Mononuclear cell (primary cell): Measurements from ENCODE around the gene ZNF518B. TPM values are rescaled to one million over a fixed set of nuclear protein-coding genes. Genes with fewer than 3 reads are reported as not detected.

ENCODE experiments used
- H3K27me3 ChIP-seq: 2 replicates; pipeline ENCODE4 v1.6.0; 2011; ENCODE audit warnings: low read length, control low read depth; ENCODE audit not compliant: insufficient read depth
- H3K4me1 ChIP-seq: 2 replicates; pipeline ENCODE4 v1.5.1; 2011; ENCODE audit warnings: mild to moderate bottlenecking, low read length, control low read depth; ENCODE audit not compliant: insufficient read depth
- H3K4me3 ChIP-seq: 2 replicates; pipeline ENCODE4 v1.5.1; 2011; ENCODE audit warnings: mild to moderate bottlenecking, low read length, moderate library complexity
- H3K9me3 ChIP-seq: 2 replicates; pipeline ENCODE4 v1.5.1; 2011; ENCODE audit warnings: low read depth, mild to moderate bottlenecking, control low read depth, low read length
- total RNA-seq: library from RNA; depleted of rRNA; stranded (reverse); fragments of >200 nt; gene quantifications from one replicate; pipeline ENCODE4 v1.2.3, GENCODE V29; 2012

Gene ZNF518B
- total RNA-seq, 1 donor: 60.8 TPM

- no peaks in the 10 kb centered on the region for H3K9me3 ChIP-seq
- H3K27me3 ChIP-seq: peaks cover 58% of the 10 kb centered on the region
- H3K4me1 ChIP-seq: peaks cover 16% of the 10 kb centered on the region
- H3K4me3 ChIP-seq: no peak overlapping the region
Observed at GRCh38 chr4:10462876-10463275, 5.7 kb upstream of the ZNF518B start.

GRCh38 chr4:10461850-10462400 is 4.7 kb upstream of the ZNF518B start:
- Histone ChIP-seq H3K4me3 (no peak overlapping the region), H3K9me3 (no peaks in the 10 kb centered on the region), H3K27me3 (peaks cover 62% of the 10 kb centered on the region), H3K4me1 (peaks cover 22% of the 10 kb centered on the region)

DNA sequence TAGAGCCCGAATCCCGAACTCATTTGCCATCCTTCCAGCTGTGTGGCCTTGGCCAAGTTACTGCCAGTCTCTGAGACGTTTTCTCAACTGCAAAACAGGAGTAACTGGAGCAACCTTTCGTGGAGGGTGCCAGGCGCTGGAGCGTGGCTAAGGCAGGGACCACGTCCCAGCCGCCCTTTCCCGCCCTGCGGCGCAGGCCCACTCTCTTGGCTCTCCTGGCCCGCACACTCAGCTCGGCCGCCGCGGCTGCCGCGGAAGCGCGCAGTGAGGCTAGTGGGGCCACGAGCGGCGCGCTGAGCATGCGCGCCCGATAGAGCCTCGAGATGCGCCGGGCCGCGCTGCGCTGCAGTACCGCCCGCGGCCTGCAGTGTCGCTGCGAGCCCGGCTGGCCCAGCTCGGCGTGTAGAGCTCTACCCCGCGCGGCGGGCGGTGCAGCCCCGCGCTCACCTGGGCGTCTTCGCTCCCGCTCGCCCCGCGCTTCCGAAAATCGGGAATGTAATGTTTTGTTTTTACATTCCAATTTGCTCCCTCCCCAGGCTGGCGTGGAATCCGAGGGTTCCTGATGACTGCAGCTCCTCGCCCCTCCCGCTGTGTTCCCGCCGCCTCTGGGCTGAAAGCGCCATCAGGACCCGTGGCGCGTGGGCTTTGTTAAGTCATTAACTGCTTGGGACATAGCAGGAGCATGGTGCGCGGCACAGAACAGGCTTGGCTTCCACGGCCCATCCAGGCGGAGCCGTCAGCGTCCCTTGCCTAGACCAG is 4.0 kb upstream of the ZNF518B start:
- no peaks in the 10 kb centered on the region for H3K9me3 ChIP-seq
- peaks cover 57% of the 10 kb centered on the region for H3K27me3 ChIP-seq
- H3K4me3 ChIP-seq: peak overlapping the region; percentile 19
- peaks cover 26% of the 10 kb centered on the region for H3K4me1 ChIP-seq

DNA sequence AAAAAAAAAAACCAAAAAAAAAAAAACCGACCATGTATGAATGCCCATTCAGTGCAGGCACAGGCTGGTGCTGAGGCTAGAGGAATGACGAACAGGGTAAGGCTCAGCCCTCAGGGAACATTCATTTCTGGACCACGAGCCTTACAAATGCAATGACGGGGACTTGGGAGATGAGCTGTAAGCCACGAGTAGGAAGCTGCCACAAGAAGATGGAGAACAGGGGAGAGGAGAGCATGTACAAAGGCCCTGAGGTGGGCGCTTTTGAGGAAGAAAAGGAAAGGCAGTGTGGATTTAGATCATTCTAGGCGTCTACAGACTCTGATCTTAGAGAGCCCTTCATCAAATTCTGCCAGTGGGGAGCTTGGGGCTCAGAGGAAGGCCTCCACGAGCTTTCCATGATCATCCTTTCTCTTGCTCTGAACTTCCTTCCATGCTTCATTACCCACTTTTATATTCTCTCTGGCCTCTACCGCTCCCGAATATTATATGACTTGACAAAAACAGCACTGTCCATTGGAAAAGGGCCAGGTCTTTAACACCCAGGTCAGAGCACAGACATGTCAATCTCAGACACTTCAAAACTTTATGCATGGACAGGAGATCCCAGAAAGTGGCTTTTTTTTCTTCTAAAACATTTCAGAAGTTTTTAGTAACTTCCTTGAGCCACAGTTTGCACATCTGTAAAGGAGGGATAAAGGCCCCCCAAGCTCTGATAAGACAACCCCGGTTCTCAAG is 3.3 kb upstream of the ZNF518B start:
- Histone ChIP-seq H3K27me3 (peaks cover 57% of the 10 kb centered on the region), H3K4me1 (peaks cover 28% of the 10 kb centered on the region), H3K4me3 (no peak overlapping the region), H3K9me3 (no peaks in the 10 kb centered on the region)

- Histone ChIP-seq H3K27me3 (peaks cover 49% of the 10 kb centered on the region), H3K9me3 (no peaks in the 10 kb centered on the region), H3K4me1 (peaks cover 28% of the 10 kb centered on the region), H3K4me3 (no peak overlapping the region)
Observed at GRCh38 chr4:10459305-10459704, 2.1 kb upstream of the ZNF518B start.

GRCh38 chr4:10458177-10458576 is 951 bp upstream of the ZNF518B start:
- Histone ChIP-seq H3K27me3 (peaks cover 42% of the 10 kb centered on the region), H3K9me3 (no peaks in the 10 kb centered on the region), H3K4me3 (no peak overlapping the region), H3K4me1 (peaks cover 28% of the 10 kb centered on the region)

- peaks cover 26% of the 10 kb centered on the region for H3K4me1 ChIP-seq
- H3K4me3 ChIP-seq: peak overlapping the region; percentile 51
- H3K27me3 ChIP-seq: peaks cover 28% of the 10 kb centered on the region
- no peaks in the 10 kb centered on the region for H3K9me3 ChIP-seq
Observed at GRCh38 chr4:10456595-10457254, 501 bp downstream of the ZNF518B start.

GRCh38 chr4:10456260-10456594 is 999 bp downstream of the ZNF518B start:
- Histone ChIP-seq H3K9me3 (no peaks in the 10 kb centered on the region), H3K4me3 (peak overlapping the region; percentile 51), H3K27me3 (peaks cover 24% of the 10 kb centered on the region), H3K4me1 (peaks cover 21% of the 10 kb centered on the region)

- no peaks in the 10 kb centered on the region for H3K9me3 ChIP-seq
- peaks cover 12% of the 10 kb centered on the region for H3K4me1 ChIP-seq
- H3K4me3 ChIP-seq: no peak overlapping the region
- H3K27me3 ChIP-seq: peaks cover 17% of the 10 kb centered on the region
Observed at GRCh38 chr4:10455133-10455532, 2.1 kb downstream of the ZNF518B start.

DNA sequence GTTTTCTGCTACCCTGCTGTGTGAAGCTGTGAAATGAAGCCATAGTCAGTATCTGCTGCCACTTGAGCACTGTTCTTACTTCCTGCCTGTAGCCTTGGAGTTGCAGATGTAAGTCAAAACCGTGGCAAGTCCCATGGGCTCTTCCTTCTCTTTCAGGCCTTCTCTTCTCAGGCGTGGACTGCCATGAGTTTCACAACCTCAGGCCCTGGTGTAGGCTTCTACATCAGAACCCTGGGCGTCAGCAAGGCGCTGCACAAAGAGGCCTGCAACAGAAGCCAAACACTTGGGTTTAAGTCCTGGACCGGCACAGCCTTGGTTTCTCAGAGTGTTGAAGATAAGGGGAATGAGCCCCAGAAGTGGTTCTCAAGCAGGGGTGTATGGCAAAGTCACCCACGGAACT is 2.5 kb downstream of the ZNF518B start:
- H3K4me3 ChIP-seq: no peak overlapping the region
- H3K4me1 ChIP-seq: peaks cover 12% of the 10 kb centered on the region
- H3K9me3 ChIP-seq: no peaks in the 10 kb centered on the region
- peaks cover 17% of the 10 kb centered on the region for H3K27me3 ChIP-seq

GRCh38 chr4:10454121-10454520 is 3.1 kb downstream of the ZNF518B start:
- H3K27me3 ChIP-seq: peaks cover 13% of the 10 kb centered on the region
- no peaks in the 10 kb centered on the region for H3K9me3 ChIP-seq
- no peak overlapping the region for H3K4me3 ChIP-seq
- H3K4me1 ChIP-seq: peaks cover 12% of the 10 kb centered on the region

- Histone ChIP-seq H3K4me1 (no peaks in the 10 kb centered on the region), H3K9me3 (peaks cover 18% of the 10 kb centered on the region), H3K4me3 (no peak overlapping the region), H3K27me3 (no peaks in the 10 kb centered on the region)
Observed at GRCh38 chr4:10448991-10449390, 8.2 kb downstream of the ZNF518B start.

GRCh38 chr4:10442976-10443375 is 14.2 kb downstream of the ZNF518B start:
- no peak overlapping the region for H3K4me3 ChIP-seq
- peaks cover 40% of the 10 kb centered on the region for H3K9me3 ChIP-seq
- H3K27me3 ChIP-seq: no peaks in the 10 kb centered on the region
- H3K4me1 ChIP-seq: no peaks in the 10 kb centered on the region

- no peaks in the 10 kb centered on the region for H3K27me3 ChIP-seq
- peaks cover 40% of the 10 kb centered on the region for H3K9me3 ChIP-seq
- H3K4me3 ChIP-seq: no peak overlapping the region
- H3K4me1 ChIP-seq: no peaks in the 10 kb centered on the region
Observed at GRCh38 chr4:10441512-10441911, 15.7 kb downstream of the ZNF518B start.

DNA sequence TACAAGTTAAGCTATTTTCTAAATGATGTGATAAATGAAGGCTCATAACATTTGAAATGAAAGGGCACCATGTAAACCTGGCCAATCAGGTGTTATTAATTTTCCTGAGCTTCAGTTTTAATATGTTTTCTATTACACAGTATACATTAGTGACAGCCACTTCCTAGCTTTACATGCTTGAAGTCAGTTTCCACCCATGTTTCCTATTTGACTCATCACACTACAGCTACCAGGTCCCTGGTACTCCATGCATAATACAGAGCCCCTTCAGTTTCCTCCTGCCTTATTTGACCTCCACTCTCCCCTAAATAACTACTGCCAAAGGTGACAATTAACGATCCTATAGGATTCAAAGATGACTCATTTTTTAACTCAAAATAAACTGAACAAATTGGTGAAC is 18.3 kb downstream of the ZNF518B start:
- no peak overlapping the region for H3K4me3 ChIP-seq
- H3K9me3 ChIP-seq: peaks cover 21% of the 10 kb centered on the region
- H3K27me3 ChIP-seq: no peaks in the 10 kb centered on the region
- no peaks in the 10 kb centered on the region for H3K4me1 ChIP-seq
